Subcutaneous adipose tissue (tissue), 4 donors: ENCODE measurements around the gene GDF10. TPM values are rescaled to one million over a fixed set of nuclear protein-coding genes. Genes with fewer than 3 reads are reported as not detected.

ENCODE experiments used
- total RNA-seq, 4 donors: library from RNA; depleted of rRNA; stranded (reverse); fragments of >200 nt; gene quantifications; one replicate each; pipeline ENCODE4 v1.1.0, GENCODE V29; 2016
- TF ChIP-seq, protein P1 (sequence below): fragments of 450-650 bp; IDR thresholded peaks from one replicate; pipeline ENCODE4 v1.5.1; 2016; ENCODE audit warnings: low read depth, mild to moderate bottlenecking, control low read depth, antibody characterized with exemption, moderate library complexity

The GDF10 gene
- total RNA-seq, 4 donors from 2014 or later: 2.9 to 9.7 (median 5.1) TPM

DNA sequence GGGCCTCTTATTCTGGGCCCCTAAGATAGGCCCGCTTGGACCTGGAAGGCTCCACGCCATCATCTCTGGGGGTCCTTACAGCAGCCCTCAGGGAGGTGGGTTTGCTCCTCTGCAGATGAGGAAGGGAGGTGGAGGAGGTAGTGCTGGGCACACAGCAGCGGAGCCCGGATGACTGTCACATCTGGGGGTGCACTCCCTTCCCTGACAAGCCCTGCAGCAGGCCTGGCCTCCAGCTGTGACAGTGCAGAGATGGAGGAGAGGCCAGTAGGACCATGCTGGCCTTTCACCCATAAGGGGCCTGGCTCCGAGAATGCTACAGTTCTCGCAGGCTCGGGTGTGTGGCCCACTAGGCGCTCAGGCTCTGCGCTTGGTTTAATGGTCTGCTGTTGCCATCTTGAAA, 31.5 kb downstream of the GDF10 start:
- TF ChIP-seq, protein P1, sequence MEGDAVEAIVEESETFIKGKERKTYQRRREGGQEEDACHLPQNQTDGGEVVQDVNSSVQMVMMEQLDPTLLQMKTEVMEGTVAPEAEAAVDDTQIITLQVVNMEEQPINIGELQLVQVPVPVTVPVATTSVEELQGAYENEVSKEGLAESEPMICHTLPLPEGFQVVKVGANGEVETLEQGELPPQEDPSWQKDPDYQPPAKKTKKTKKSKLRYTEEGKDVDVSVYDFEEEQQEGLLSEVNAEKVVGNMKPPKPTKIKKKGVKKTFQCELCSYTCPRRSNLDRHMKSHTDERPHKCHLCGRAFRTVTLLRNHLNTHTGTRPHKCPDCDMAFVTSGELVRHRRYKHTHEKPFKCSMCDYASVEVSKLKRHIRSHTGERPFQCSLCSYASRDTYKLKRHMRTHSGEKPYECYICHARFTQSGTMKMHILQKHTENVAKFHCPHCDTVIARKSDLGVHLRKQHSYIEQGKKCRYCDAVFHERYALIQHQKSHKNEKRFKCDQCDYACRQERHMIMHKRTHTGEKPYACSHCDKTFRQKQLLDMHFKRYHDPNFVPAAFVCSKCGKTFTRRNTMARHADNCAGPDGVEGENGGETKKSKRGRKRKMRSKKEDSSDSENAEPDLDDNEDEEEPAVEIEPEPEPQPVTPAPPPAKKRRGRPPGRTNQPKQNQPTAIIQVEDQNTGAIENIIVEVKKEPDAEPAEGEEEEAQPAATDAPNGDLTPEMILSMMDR: no peak

DNA sequence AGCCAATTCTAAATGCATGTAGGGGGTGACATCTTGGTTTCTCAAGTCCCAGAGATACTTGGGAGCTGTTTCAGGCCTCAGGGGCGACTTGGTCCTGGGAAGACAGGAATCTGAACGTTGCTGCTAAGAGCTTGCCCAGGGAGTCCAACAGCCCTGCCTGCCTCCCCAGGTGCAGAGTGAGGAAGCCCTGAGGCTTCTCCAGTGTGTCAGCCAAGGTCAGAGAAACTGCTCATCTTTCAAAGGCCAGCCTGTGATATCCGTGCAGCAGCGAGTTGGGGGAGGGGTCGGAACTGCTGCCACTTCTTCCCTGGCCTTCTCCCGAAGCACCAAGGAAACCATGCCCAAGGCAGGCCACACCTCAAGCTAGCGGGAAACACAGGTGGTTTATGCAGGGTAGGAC, 32.0 kb downstream of the GDF10 start:
- TF ChIP-seq, protein P1: no peak

DNA sequence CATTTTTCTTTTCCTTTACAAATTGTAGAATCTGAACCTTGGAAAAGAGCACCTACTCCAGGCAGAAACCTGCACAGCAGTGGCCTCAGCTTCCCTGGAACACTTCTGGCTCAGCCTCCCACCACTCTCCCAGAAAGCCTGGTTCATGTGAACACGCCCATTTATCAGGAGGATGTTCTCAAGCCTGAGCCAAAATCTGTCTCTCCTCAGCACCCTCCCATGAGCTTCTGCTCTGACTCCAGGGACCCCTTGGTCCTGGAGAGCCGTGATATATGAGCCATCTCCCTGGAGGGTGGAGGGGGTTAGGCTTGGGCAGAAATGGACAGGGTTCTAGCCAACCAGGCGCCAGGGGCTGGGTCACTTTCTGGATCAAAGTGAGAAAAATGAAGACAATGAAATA, 32.4 kb downstream of the GDF10 start:
- TF ChIP-seq, protein P1: no peak

DNA sequence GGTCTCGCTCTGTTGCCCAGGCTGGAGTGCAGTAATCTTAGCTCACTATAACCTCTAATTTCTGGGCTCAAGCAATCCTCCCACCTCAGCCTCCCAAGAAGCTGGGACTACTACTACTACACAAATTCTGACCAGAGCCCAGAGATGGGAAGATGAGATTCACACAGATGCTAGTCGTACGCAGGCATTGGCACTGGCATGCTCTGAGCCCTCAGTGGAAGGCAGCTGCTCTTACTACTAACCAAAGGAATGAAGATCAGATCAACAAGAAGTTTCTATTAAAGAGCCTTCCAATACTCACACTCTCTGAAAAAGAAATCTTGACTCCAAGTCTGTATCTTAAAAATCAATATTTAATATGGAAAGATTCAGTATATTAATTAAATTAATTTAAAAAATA, 32.9 kb downstream of the GDF10 start:
- TF ChIP-seq, protein P1: no peak

DNA sequence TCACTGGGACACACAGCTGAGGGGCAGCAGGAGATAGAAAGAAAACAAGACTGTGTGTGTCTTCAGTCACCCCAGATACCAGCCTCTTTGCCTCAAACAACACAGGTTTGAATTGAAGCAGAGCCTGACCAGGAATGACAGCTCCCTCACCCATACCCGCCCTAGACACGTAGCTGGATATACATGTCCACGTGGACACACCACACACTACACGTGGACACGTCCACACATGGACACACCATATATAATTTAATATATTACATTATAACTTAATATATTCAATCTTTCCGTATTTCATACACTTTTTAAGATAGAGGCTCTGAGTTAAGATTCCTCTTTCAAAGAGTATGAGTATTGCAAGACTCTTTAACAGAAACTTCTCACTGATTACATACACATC, 33.5 kb downstream of the GDF10 start:
- TF ChIP-seq, protein P1: no peak

DNA sequence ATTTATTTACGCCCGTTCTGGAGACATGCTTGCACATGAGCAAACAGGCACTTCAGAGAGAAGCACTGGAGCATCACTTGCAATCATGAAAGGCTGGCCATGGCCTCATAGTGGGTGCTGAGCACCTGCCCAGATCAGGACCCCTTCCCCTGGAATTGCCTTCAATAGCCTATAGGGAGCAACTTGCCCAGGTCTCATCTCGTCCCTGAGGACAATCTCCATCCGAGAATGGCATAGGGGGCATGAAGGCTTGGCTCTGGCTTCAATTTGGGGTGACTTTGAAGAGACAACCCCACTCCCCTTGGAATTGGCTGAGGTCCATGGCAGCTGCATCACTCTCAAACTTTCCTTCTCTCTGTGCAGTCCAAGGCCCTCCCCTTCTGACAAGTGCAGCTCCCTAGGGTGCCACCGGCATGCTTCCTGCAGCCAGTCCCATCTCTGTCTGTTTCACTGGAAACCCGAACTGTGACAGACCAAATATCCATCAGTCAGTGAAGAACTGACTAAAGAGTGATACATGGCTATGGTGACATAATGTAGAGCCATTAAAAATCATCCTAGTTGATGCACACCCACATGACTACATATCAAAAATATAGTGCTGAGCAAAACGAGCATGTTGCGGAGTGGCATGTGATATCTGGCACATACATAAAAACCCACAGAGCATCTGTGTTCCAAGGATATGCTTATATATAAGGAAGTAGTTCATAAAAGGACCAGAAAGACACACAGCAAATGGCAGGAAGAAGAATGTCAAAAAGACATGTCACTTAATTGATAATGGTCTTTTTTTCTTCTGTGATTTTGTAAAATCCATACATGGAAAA, 34.7 kb downstream of the GDF10 start:
- TF ChIP-seq, protein P1: no peak

DNA sequence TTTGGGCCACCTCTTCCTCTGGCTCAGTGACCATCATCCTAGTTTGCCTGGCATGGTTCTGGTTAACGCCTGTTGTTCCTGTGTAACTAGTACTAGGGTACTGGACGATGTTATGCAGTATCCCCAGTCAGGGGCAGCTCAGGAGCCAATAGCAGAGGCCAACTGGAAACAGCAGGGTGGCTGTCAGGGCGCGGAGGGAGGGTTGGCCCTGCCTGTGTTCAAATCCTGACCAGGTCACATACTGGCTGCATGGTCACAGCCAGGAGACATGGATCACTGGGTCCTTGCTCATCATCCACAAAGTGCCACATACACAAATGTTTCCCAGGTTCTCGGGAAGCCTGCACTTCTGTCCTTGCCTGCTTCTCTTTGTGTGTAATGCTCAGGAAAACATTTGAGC, 35.9 kb downstream of the GDF10 start:
- TF ChIP-seq, protein P1: no peak
